ENCODE measurements around the gene CDIPT. TPM values are rescaled to one million over a fixed set of nuclear protein-coding genes. Genes with fewer than 3 reads are reported as not detected.
"Not testable (repeated sequence)": the region's sequence is repeated elsewhere in the genome, so short reads cannot be mapped to it uniquely, and the experiment has no call there.

The CDIPT gene
- total RNA-seq, 4 donors from 2014 or later, result 35.5 to 71.8 (median 55.7) TPM

GRCh38 chr16:29892458-29892813, 29.4 kb upstream of the CDIPT start:
- Histone ChIP-seq H3K4me1 (no peaks in the 10 kb centered on the region), H3K27ac (no peak overlapping the region), H3K9me3 (no peaks in the 10 kb centered on the region), H3K27me3 (peaks cover 0 to 3% (median 3%) of the 10 kb centered on the region in 3 donors), H3K4me3 (no peak overlapping the region), H3K36me3 (no peaks in the 10 kb centered on the region)
- TF ChIP-seq CTCF (IDR thresholded peaks at IDR 0.05 in 4 of 5, conservative IDR thresholded peaks at IDR 0.05 in 1 of 5), result no peak
- TF ChIP-seq POLR2A (IDR thresholded peaks at IDR 0.05), result no peak
- ATAC-seq (no peak), DNase-seq (no peak)
- intact Hi-C loops (cut with DNase I; ENCODE audit: low total_unique reads), result no loop called here
- in situ Hi-C loops (cut with MboI; ENCODE audit: low sequenced_read_pairs in 4 of 4), result no loop called here

- H3K9me3 ChIP-seq, result no peaks in the 10 kb centered on the region
- no peaks in the 10 kb centered on the region for H3K4me1 ChIP-seq
- TF ChIP-seq POLR2A (IDR thresholded peaks at IDR 0.05) (no peak), CTCF (IDR thresholded peaks at IDR 0.05 in 4 of 5, conservative IDR thresholded peaks at IDR 0.05 in 1 of 5) (no peak)
- in situ Hi-C loops (cut with MboI; ENCODE audit: low sequenced_read_pairs in 4 of 4), result no loop called here
- intact Hi-C loops (cut with DNase I; ENCODE audit: low total_unique reads), result no loop called here
- H3K27me3 ChIP-seq, result peaks cover 0 to 3% (median 0%) of the 10 kb centered on the region in 3 donors
- ATAC-seq (peak in 1 of 2 donors; percentile 30), DNase-seq (no peak)
- H3K36me3 ChIP-seq, result no peaks in the 10 kb centered on the region
- H3K27ac ChIP-seq, result no peak overlapping the region
- H3K4me3 ChIP-seq, result no peak overlapping the region
Observed at GRCh38 chr16:29891525-29892457, 28.8 kb upstream of the CDIPT start.

GRCh38 chr16:29889372-29889771, 26.3 kb upstream of the CDIPT start:
- H3K27ac ChIP-seq; H3K36me3 ChIP-seq; H3K27me3 ChIP-seq; DNase-seq; H3K9me3 ChIP-seq; intact Hi-C loops (cut with DNase I; ENCODE audit: low total_unique reads); in situ Hi-C loops (cut with MboI; ENCODE audit: low sequenced_read_pairs in 4 of 4); H3K4me3 ChIP-seq; ATAC-seq; H3K4me1 ChIP-seq: not testable (repeated sequence)

- in situ Hi-C loops (cut with MboI; ENCODE audit: low sequenced_read_pairs in 4 of 4) (no loop called here), intact Hi-C loops (cut with DNase I; ENCODE audit: low total_unique reads) (no loop called here)
Observed at GRCh38 chr16:29883987-29884386, 21.0 kb upstream of the CDIPT start.

More at GRCh38 chr16:29883987-29884386, 21.0 kb upstream of the CDIPT start:
- H3K9me3 ChIP-seq, result no peaks in the 10 kb centered on the region
- no peaks in the 10 kb centered on the region for H3K36me3 ChIP-seq
- no peak overlapping the region for H3K27ac ChIP-seq
- H3K4me3 ChIP-seq, result no peak overlapping the region
- H3K27me3 ChIP-seq, result peaks cover 0 to 10% (median 7%) of the 10 kb centered on the region in 3 donors
- TF ChIP-seq CTCF (IDR thresholded peaks at IDR 0.05 in 4 of 5, conservative IDR thresholded peaks at IDR 0.05 in 1 of 5) (no peak), POLR2A (IDR thresholded peaks at IDR 0.05) (no peak)
- ATAC-seq, result no peak
- no peak for DNase-seq
- no peaks in the 10 kb centered on the region for H3K4me1 ChIP-seq

All from gastrocnemius medialis (tissue), 4 donors.